Adrenal gland (tissue), 12 donors: ENCODE data around the gene NUAK1. TPM values are rescaled to one million over a fixed set of nuclear protein-coding genes. Genes with fewer than 3 reads are reported as not detected.

Source experiments
- DNase-seq, 7 donors: peaks; one replicate each; pipeline ENCODE4 v3.0.0-alpha.2; 2019 to 2020
- H3K27ac ChIP-seq, 5 donors: fragments of 200-600 bp; sonication (generic) in 4 of 5; 1 replicate in 3 of 5; 2 replicates in 2 of 5; pipeline versions ENCODE4 v1.5.1 to v1.8.0; 2016 to 2020; ENCODE audit warnings: mild to moderate bottlenecking in 1 of 5
- H3K27me3 ChIP-seq: fragments of 200-600 bp; 2 replicates; pipeline ENCODE4 v1.8.0; 2021
- H3K36me3 ChIP-seq, 2 donors: fragments of 200-600 bp; replicated peaks in 1 of 2; 1 replicate in 1 of 2; 2 replicates in 1 of 2; pipeline versions ENCODE4 v1.5.1 to v1.8.0; 2018 to 2022
- H3K4me1 ChIP-seq, 2 donors: fragments of 200-600 bp; replicated peaks in 1 of 2; 1 replicate in 1 of 2; 2 replicates in 1 of 2; pipeline versions ENCODE4 v1.5.1 to v1.8.0; 2018 to 2021
- H3K4me3 ChIP-seq, 4 donors: fragments of 200-600 bp; sonication (generic) in 3 of 4; one replicate each; pipeline ENCODE4 v1.5.1; 2016 to 2018
- H3K9me3 ChIP-seq, 3 donors: fragments of 200-600 bp; sonication (generic) in 1 of 3; replicated peaks in 1 of 3; 1 replicate in 2 of 3; 2 replicates in 1 of 3; pipeline versions ENCODE4 v1.5.1 to v1.8.0; 2016 to 2021
- POLR2A ChIP-seq, 2 donors: fragments of 450-650 bp; IDR thresholded peaks; one replicate each; pipeline ENCODE4 v1.6.1; 2017; ENCODE audit warnings: antibody characterized with exemption in 2 of 2, mild to moderate bottlenecking in 2 of 2, moderate library complexity in 1 of 2
- WGBS, 4 donors: extraction: QIAGEN DNeasy Blood & Tissue Kit in 2 of 4; methylation state at CpG; one replicate each; pipeline versions ENCODE4 v1.1.5 to v1.1.7; 2013 to 2017; 5-methylcytosine and 5-hydroxymethylcytosine counted together
- intact Hi-C, 2 donors: fragments of 100-400 bp; cut with DNase I; formaldehyde crosslinking; loops; one replicate each; pipeline versions ENCODE4 v1.14.1 to v1.15.0; 2022 to 2023
- polyA plus RNA-seq, 3 donors: library from polyadenylated mRNA; stranded (reverse); fragments of 200-250 nt in 2 of 3; fragments of 350-450 nt in 1 of 3; fragmentation: Illumina TruSeq in 1 of 3; extraction: RNeasy Lipid Tissue Mini Kit (QIAGEN cat#74804) in 1 of 3; gene quantifications; one replicate each; pipeline ENCODE4 v1.2.3, GENCODE V29; 2013 to 2014
- total RNA-seq, 9 donors: library from RNA; depleted of rRNA in 4 of 9; stranded (reverse); fragments of >200 nt in 4 of 9; fragments of 120-200 nt in 1 of 9; fragmentation: NEBNext Ultra II Directional in 1 of 9; extraction: Animal tissue kit (Norgen Biotek cat#: 25700) in 1 of 9; gene quantifications; one replicate each; pipeline versions ENCODE4 v1.1.0 to v1.2.4, GENCODE V29; 2013 to 2023
- TF ChIP-seq, protein P1 (sequence below), 6 experiments: fragments of 450-650 bp in 4 of 6; fragments of 200-600 bp in 2 of 6; sonication (generic) in 1 of 6; IDR thresholded peaks; 1 replicate in 5 of 6; 2 replicates in 1 of 6; pipeline versions ENCODE4 v1.5.1 to v1.8.0; 2016 to 2021; ENCODE audit warnings: antibody characterized with exemption in 6 of 6, mild to moderate bottlenecking in 2 of 6, moderate library complexity in 1 of 6
- donor health status: healthy with polysubstance abuse.
- donor health status: Bipolar disorder and iron deficiency.
- donor health status: DM: yes; HTN: yes; CAD: no.
- donor health status: DM: no; HTN: no; CAD: no.
- donor health status: DM: no; HTN: no; CAD: no.
- donor health status: DM: yes; HTN: yes; CAD: no.

The NUAK1 gene
- total and polyA plus RNA-seq, 12 donors, result 2.4 to 15.1 (median 8.4) TPM

DNA sequence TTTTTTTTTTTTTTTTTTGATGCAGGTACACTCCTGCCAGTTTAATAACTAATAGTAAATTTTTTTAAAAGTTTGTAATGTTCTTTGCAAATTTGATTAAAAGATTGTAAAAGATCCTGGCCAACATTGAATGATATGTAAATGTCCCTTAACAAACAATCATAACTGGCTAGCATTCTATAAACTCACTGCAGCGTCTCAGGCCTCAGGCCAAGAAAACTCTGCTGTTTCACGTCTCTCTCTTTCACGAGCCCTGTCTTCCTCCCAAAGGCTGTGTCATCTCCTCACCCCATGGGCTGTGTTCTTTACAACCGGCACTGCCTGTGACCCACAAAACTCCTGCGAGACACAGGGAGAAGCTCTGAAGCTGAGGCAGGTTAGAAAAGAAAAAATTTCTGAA, 103.3 kb downstream of the NUAK1 start:
- Histone ChIP-seq H3K4me1 (peaks cover 0 to 4% of the 10 kb centered on the region in 2 donors), H3K9me3 (no peaks in the 10 kb centered on the region), H3K4me3 (no peak overlapping the region), H3K27me3 (no peaks in the 10 kb centered on the region), H3K27ac (no peak overlapping the region), H3K36me3 (no peaks in the 10 kb centered on the region)
- 83 to 95% (median 90%) methylated on average over 5 of the region's 5 CpGs for WGBS, 4 donors
- intact Hi-C loops, result no loop called here
- TF ChIP-seq POLR2A (IDR thresholded peaks at IDR 0.05), result no peak
- TF ChIP-seq, protein P1, sequence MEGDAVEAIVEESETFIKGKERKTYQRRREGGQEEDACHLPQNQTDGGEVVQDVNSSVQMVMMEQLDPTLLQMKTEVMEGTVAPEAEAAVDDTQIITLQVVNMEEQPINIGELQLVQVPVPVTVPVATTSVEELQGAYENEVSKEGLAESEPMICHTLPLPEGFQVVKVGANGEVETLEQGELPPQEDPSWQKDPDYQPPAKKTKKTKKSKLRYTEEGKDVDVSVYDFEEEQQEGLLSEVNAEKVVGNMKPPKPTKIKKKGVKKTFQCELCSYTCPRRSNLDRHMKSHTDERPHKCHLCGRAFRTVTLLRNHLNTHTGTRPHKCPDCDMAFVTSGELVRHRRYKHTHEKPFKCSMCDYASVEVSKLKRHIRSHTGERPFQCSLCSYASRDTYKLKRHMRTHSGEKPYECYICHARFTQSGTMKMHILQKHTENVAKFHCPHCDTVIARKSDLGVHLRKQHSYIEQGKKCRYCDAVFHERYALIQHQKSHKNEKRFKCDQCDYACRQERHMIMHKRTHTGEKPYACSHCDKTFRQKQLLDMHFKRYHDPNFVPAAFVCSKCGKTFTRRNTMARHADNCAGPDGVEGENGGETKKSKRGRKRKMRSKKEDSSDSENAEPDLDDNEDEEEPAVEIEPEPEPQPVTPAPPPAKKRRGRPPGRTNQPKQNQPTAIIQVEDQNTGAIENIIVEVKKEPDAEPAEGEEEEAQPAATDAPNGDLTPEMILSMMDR (IDR thresholded peaks at IDR 0.05), result no peak
- no peak for DNase-seq

DNA sequence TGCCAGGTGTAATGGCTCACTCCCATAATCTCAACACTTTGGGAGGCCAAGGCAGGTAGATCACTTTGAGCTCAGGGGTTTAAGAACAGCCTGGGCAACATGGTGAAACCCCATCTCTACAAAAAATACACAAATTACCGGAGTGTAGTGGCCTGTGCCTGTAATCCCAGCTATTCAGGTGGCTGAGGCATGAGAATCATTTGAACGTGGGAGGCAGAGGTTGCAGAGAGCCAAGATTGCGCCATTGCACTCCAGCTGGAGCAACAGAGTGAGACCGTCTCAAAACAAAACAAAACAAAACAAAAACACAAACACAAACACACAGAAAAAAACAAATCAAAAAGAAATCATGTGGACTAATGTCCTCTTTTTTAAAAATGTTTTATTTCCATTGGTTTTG, 104.4 kb downstream of the NUAK1 start:
- TF ChIP-seq, protein P1 (IDR thresholded peaks at IDR 0.05), result no peak
- no peak for TF ChIP-seq POLR2A (IDR thresholded peaks at IDR 0.05)
- Histone ChIP-seq H3K4me1 (peaks cover 0 to 8% of the 10 kb centered on the region in 2 donors), H3K27me3 (no peaks in the 10 kb centered on the region), H3K9me3 (no peaks in the 10 kb centered on the region), H3K4me3 (no peak overlapping the region), H3K36me3 (no peaks in the 10 kb centered on the region), H3K27ac (no peak overlapping the region)
- WGBS, 4 donors, result 92 to 95% (median 93%) methylated on average over 4 of the region's 4 CpGs
- intact Hi-C loops, result no loop called here
- no peak for DNase-seq

DNA sequence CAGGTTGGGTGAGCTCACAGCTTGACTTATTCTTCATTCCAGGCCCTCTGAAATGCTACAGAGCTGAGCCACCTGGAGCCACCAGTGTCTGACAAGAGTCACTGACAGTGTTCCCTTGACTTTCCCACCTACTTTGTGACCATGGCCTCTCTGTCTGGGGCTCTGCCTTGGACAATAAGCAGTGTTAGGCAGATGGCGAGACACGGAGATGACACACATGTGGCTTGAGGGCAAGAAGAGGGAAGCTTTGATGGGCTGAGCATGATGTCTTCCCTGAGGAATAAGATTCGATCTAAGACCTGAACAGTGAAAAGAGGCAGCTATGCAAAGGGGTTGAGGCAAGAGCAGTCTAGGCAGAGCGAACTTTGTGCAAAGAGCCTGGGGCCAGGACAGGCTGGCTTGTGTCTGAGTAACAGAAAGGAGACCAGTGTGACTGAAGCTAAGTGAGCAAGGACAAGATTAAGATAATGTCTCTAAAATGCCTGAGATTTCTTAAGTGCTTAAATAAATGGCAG, 105.5 kb downstream of the NUAK1 start:
- Histone ChIP-seq H3K27me3 (no peaks in the 10 kb centered on the region), H3K9me3 (no peaks in the 10 kb centered on the region), H3K27ac (no peak overlapping the region), H3K4me3 (no peak overlapping the region), H3K36me3 (no peaks in the 10 kb centered on the region), H3K4me1 (peaks cover 0 to 8% of the 10 kb centered on the region in 2 donors)
- DNase-seq, result no peak
- 70 to 90% (median 76%) methylated on average over 4 of the region's 4 CpGs for WGBS, 4 donors
- intact Hi-C loops, result no loop called here
- TF ChIP-seq, protein P1 (IDR thresholded peaks at IDR 0.05), result no peak
- no peak for TF ChIP-seq POLR2A (IDR thresholded peaks at IDR 0.05)

DNA sequence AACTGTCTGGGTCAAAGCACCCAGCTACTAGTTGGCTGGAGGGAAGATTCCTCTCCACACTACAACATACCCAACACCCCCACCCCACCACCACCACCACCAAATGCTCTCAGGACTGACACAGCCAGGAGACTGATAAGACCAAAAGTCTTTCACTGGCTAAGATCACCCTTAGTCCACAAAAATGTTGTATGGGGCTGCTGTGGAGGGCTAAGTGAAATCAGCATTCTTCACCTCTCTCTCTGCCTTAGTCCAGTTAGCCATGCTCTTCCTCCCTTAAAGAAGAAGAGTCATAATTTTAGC, 106.2 kb downstream of the NUAK1 start:
- Histone ChIP-seq H3K27me3 (no peaks in the 10 kb centered on the region), H3K4me1 (peaks cover 0 to 8% of the 10 kb centered on the region in 2 donors), H3K4me3 (no peak overlapping the region), H3K27ac (no peak overlapping the region), H3K36me3 (no peaks in the 10 kb centered on the region), H3K9me3 (no peaks in the 10 kb centered on the region)
- intact Hi-C loops, result no loop called here
- TF ChIP-seq, protein P1 (IDR thresholded peaks at IDR 0.05), result no peak
- no peak for TF ChIP-seq POLR2A (IDR thresholded peaks at IDR 0.05)
- DNase-seq, result no peak
